Measurements from ENCODE around the gene PRSS1. TPM values are rescaled to one million over a fixed set of nuclear protein-coding genes. Genes with fewer than 3 reads are reported as not detected.

The PRSS1 gene
- total and polyA plus RNA-seq, 8 donors: 10.0 to 233 (median 61.0) TPM; not detected in 3

DNA sequence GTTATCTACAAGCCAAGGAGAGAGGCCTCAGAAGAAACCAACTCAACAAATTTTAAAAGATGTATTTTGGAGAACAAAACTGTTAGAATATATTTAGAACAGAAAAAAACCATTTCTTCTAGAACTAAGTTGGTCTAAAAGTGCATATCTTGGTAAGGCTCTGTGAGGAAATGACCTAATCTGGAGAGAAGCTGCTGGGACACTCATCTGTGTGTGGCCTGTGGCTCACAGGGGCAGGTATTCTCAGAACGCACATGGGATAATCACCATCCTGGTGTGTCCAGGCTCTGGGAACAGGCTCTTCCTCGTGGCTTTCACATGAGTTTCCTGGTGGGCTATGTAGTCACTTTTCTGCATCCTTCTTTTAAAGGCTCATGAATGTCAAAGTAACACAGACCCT, 38.1 kb upstream of the PRSS1 start:
- 38 to 63% (median 45%) methylated on average over 2 of the region's 2 CpGs for WGBS, 5 donors
- Histone ChIP-seq H3K4me3 (no peak overlapping the region), H3K9me3 (no peaks in the 10 kb centered on the region), H3K4me1 (no peaks in the 10 kb centered on the region), H3K27ac (no peak overlapping the region), H3K27me3 (no peaks in the 10 kb centered on the region), H3K36me3 (no peaks in the 10 kb centered on the region)
- TF ChIP-seq EP300 (IDR thresholded peaks at IDR 0.05) (no peak), POLR2AphosphoS5 (IDR thresholded peaks at IDR 0.05) (no peak), POLR2A (IDR thresholded peaks at IDR 0.05) (no peak)
- TF ChIP-seq, protein P1, sequence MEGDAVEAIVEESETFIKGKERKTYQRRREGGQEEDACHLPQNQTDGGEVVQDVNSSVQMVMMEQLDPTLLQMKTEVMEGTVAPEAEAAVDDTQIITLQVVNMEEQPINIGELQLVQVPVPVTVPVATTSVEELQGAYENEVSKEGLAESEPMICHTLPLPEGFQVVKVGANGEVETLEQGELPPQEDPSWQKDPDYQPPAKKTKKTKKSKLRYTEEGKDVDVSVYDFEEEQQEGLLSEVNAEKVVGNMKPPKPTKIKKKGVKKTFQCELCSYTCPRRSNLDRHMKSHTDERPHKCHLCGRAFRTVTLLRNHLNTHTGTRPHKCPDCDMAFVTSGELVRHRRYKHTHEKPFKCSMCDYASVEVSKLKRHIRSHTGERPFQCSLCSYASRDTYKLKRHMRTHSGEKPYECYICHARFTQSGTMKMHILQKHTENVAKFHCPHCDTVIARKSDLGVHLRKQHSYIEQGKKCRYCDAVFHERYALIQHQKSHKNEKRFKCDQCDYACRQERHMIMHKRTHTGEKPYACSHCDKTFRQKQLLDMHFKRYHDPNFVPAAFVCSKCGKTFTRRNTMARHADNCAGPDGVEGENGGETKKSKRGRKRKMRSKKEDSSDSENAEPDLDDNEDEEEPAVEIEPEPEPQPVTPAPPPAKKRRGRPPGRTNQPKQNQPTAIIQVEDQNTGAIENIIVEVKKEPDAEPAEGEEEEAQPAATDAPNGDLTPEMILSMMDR (IDR thresholded peaks at IDR 0.05): no peak
- DNase-seq: no peak
- intact Hi-C loops (cut with DNase I; ENCODE audit: low total_unique reads): no loop called here

DNA sequence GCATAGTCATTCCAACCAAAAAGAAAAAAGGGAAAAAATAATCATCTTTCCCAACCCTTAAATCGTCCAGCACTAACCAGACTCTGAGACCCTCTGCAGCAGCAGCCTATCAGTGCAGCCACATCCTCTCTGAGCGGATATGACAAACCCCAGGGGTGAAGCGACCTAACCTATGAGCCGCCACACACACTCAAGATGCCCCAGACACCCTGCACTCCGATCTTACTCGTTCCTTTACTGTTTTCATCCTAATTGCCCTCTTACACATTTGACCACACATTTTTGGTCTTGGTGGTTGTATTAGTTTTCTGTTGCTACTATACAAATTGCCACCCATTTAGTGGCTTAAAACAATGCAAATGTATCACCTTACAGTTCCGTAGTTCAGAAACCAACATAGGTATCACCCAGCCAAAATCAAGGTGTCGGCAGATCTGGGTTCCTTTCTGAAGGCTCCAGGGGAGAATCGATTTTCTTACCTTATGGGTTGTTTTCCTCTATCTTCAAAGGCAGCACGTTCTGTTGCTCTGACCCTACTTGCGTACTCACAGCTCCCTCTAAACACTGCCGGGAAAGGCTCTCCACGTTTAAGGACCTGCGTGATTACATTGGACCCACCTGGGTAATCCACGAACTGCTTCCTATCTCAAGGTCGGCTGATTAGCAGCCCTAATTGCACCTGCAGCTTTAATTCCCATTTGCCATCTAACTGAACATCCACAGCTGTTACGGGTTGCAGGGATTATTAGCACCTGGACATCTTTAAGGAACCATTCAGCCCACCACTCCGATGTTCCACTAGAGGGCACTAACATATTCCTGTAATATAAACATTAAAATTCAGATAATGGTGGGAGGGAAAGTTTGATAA, 37.3 kb upstream of the PRSS1 start:
- Histone ChIP-seq H3K36me3 (no peaks in the 10 kb centered on the region), H3K9me3 (no peaks in the 10 kb centered on the region), H3K4me3 (no peak overlapping the region), H3K27ac (no peak overlapping the region), H3K4me1 (no peaks in the 10 kb centered on the region), H3K27me3 (no peaks in the 10 kb centered on the region)
- peak in 1 of 2 donors; percentile 21 for DNase-seq
- 47 to 58% (median 49%) methylated on average over 18 of the region's 18 CpGs for WGBS, 5 donors
- TF ChIP-seq, protein P1 (IDR thresholded peaks at IDR 0.05): peak in 4 of 7 experiments; percentile 13 to 36 (median 30)
- no peak for TF ChIP-seq POLR2A (IDR thresholded peaks at IDR 0.05)
- no peak for TF ChIP-seq EP300 (IDR thresholded peaks at IDR 0.05)
- TF ChIP-seq POLR2AphosphoS5 (IDR thresholded peaks at IDR 0.05): no peak
- intact Hi-C loops (cut with DNase I; ENCODE audit: low total_unique reads): no loop called here

DNA sequence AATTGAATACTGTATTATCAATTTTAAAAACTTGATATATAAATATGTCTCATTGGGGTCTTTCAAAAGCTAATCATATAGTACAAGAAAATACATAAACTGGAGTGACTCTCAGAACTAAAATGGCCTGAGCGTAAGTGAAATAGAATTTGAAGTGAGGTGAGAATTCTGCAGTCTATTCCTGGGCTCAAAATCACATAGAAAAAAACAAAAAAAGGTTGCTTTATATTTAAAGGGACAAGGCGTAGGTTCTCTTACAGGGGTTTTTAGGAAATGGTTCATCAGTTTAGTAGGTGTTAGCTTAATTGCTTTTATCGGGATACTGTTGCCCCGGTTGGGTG, 36.7 kb upstream of the PRSS1 start:
- DNase-seq: no peak
- no peaks in the 10 kb centered on the region for H3K36me3 ChIP-seq
- intact Hi-C loops (cut with DNase I; ENCODE audit: low total_unique reads): no loop called here
- WGBS, 5 donors: 69 to 95% (median 90%) methylated on average over 4 of the region's 4 CpGs
- H3K9me3 ChIP-seq: no peaks in the 10 kb centered on the region
- H3K4me3 ChIP-seq: no peak overlapping the region
- no peaks in the 10 kb centered on the region for H3K4me1 ChIP-seq
- no peak overlapping the region for H3K27ac ChIP-seq
- TF ChIP-seq, protein P1 (IDR thresholded peaks at IDR 0.05): no peak
- no peak for TF ChIP-seq EP300 (IDR thresholded peaks at IDR 0.05)
- no peak for TF ChIP-seq POLR2A (IDR thresholded peaks at IDR 0.05)
- TF ChIP-seq POLR2AphosphoS5 (IDR thresholded peaks at IDR 0.05): no peak
- no peaks in the 10 kb centered on the region for H3K27me3 ChIP-seq

DNA sequence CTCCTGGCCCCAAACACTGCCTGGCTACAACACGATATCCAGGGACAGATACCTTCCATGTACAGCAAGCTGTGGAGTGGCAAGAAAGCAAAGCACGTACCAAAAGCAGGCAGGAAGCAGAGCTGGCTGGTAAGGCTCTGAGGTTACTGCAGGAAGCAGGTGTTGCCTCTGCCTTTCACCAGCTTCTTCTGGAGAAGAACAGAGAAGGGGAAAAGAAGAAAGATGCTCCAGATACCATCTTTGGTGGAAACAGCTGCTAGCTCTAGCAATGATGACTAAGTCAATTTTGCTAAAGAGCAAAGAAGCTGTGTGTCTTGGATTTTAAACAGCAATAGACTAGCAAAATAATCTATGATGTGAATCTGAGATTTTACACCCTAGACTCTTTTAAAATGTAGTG, 34.9 kb upstream of the PRSS1 start:
- no peak for TF ChIP-seq POLR2A (IDR thresholded peaks at IDR 0.05)
- TF ChIP-seq, protein P1 (IDR thresholded peaks at IDR 0.05): no peak
- TF ChIP-seq EP300 (IDR thresholded peaks at IDR 0.05): no peak
- TF ChIP-seq POLR2AphosphoS5 (IDR thresholded peaks at IDR 0.05): no peak
- WGBS, 5 donors: 35 to 64% (median 52%) methylated on average over 2 of the region's 2 CpGs
- Histone ChIP-seq H3K4me1 (no peaks in the 10 kb centered on the region), H3K27me3 (no peaks in the 10 kb centered on the region), H3K27ac (no peak overlapping the region), H3K36me3 (no peaks in the 10 kb centered on the region), H3K4me3 (no peak overlapping the region), H3K9me3 (no peaks in the 10 kb centered on the region)
- DNase-seq: peak in 1 of 2 donors; percentile 25
- intact Hi-C loops (cut with DNase I; ENCODE audit: low total_unique reads): no loop called here
